HepG2 (cell line): ENCODE results near the gene ARID5B. TPM values are rescaled to one million over a fixed set of nuclear protein-coding genes. Genes with fewer than 3 reads are reported as not detected.

ENCODE experiments used
- BRCA1 ChIP-seq: sonication (generic); formaldehyde crosslinking; IDR thresholded peaks from 2 replicates; pipeline ENCODE4 v1.4.0; 2020; ENCODE audit warnings: missing genetic modification reagents
- HOMEZ ChIP-seq: IDR thresholded peaks from 2 replicates; pipeline ENCODE4 v1.6.1; 2016; ENCODE audit warnings: low read depth
- IRF2 ChIP-seq: IDR thresholded peaks from 2 replicates; pipeline ENCODE4 v1.6.1; 2018; ENCODE audit warnings: missing genetic modification reagents, missing compliant biosample characterization
- NCOR1 ChIP-seq: fragments of 200-600 bp; sonication (generic); IDR thresholded peaks from 2 replicates; pipeline ENCODE4 v1.7.0; 2017; ENCODE audit warnings: antibody characterized with exemption, low read length, borderline replicate concordance
- POGK ChIP-seq: sonication (generic); formaldehyde crosslinking; conservative IDR thresholded peaks from 2 replicates; pipeline ENCODE4 v1.8.0; 2022; ENCODE audit warnings: mild to moderate bottlenecking, moderate library complexity, missing genetic modification reagents
- RXRA ChIP-seq: sonication (generic); formaldehyde crosslinking; IDR thresholded peaks from 2 replicates; pipeline ENCODE4 v1.5.1; 2020; ENCODE audit warnings: missing genetic modification reagents
- SIX1 ChIP-seq: sonication (generic); formaldehyde crosslinking; IDR thresholded peaks from 2 replicates; pipeline ENCODE4 v1.4.0; 2020; ENCODE audit warnings: missing genetic modification reagents, borderline replicate concordance
- XRCC5 ChIP-seq: fragments of 200-400 bp; formaldehyde crosslinking; optimal IDR thresholded peaks from 2 replicates; pipeline ENCODE3; 2017; ENCODE audit warnings: mild to moderate bottlenecking, low read length
- ZBTB38 ChIP-seq: sonication (generic); formaldehyde crosslinking; IDR thresholded peaks from 2 replicates; pipeline ENCODE4 v1.5.1; 2020; ENCODE audit warnings: mild to moderate bottlenecking, missing genetic modification reagents
- ZC3H4 ChIP-seq: sonication (generic); formaldehyde crosslinking; IDR thresholded peaks from 2 replicates; pipeline ENCODE4 v1.4.0; 2020; ENCODE audit warnings: missing genetic modification reagents, borderline replicate concordance
- ZNF350 ChIP-seq: sonication (generic); formaldehyde crosslinking; IDR thresholded peaks from 2 replicates; pipeline ENCODE4 v1.4.0; 2020; ENCODE audit warnings: mild to moderate bottlenecking, low read depth, missing genetic modification reagents, borderline replicate concordance
- ZNF550 ChIP-seq: sonication (generic); formaldehyde crosslinking; IDR thresholded peaks from 2 replicates; pipeline ENCODE4 v1.4.0; 2020; ENCODE audit warnings: mild to moderate bottlenecking, missing genetic modification reagents, borderline replicate concordance
- ZNF660 ChIP-seq: sonication (generic); formaldehyde crosslinking; IDR thresholded peaks from 2 replicates; pipeline ENCODE4 v1.5.1; 2020; ENCODE audit warnings: mild to moderate bottlenecking, low read depth, missing genetic modification reagents, borderline replicate concordance
- ZNF766 ChIP-seq: sonication (generic); formaldehyde crosslinking; IDR thresholded peaks from 2 replicates; pipeline ENCODE4 v1.5.0; 2020; ENCODE audit warnings: missing genetic modification reagents, borderline replicate concordance
- ZNF891 ChIP-seq: sonication (generic); formaldehyde crosslinking; IDR thresholded peaks from 2 replicates; pipeline ENCODE4 v1.5.0; 2020; ENCODE audit warnings: mild to moderate bottlenecking, missing genetic modification reagents
- polyA plus RNA-seq, 8 experiments: library from polyadenylated mRNA; depleted of rRNA in 3 of 8; stranded (reverse) in 7 of 8; unstranded in 1 of 8; fragments of >200 nt; fragmentation: Illumina TruSeq in 4 of 8; extraction: Trizol in 4 of 8; gene quantifications; 2 replicates each; pipeline versions ENCODE4 v1.2.1 to v1.2.3, GENCODE V29; 2011 to 2016; ENCODE audit warnings: low read depth in 4 of 8, missing spikeins in 1 of 8, mixed read lengths in 1 of 8; ENCODE audit not compliant: insufficient read depth in 1 of 8
- total RNA-seq, 5 experiments: library from RNA; depleted of rRNA; stranded (reverse); fragments of >200 nt; fragmentation: Illumina TruSeq; extraction: Trizol; gene quantifications; 2 replicates each; pipeline ENCODE4 v1.2.3, GENCODE V29; 2016; ENCODE audit warnings: low read depth in 1 of 5
- TF ChIP-seq, protein P1 (sequence below), 2 experiments: sonication (generic) in 1 of 2; formaldehyde crosslinking in 1 of 2; IDR thresholded peaks; 2 replicates each; pipeline versions ENCODE4 v1.4.0 to v1.6.1; 2016 to 2020; ENCODE audit warnings: borderline replicate concordance in 1 of 2, low read depth in 1 of 2, mild to moderate bottlenecking in 1 of 2, missing genetic modification reagents in 1 of 2
- TF ChIP-seq, protein P2 (sequence below): IDR thresholded peaks from 2 replicates; pipeline ENCODE4 v1.6.1; 2016; ENCODE audit warnings: missing genetic modification reagents, missing compliant biosample characterization
- TF ChIP-seq, protein P3 (sequence below): sonication (generic); formaldehyde crosslinking; IDR thresholded peaks from 2 replicates; pipeline ENCODE4 v1.5.1; 2020; ENCODE audit warnings: missing genetic modification reagents, mild to moderate bottlenecking, borderline replicate concordance

Gene ARID5B
- total and polyA plus RNA-seq, 2 of the 13 experiments (the other 11 are each of a cell fraction or from before 2014, with no cell fraction given): 6.2 to 21.1 TPM

DNA sequence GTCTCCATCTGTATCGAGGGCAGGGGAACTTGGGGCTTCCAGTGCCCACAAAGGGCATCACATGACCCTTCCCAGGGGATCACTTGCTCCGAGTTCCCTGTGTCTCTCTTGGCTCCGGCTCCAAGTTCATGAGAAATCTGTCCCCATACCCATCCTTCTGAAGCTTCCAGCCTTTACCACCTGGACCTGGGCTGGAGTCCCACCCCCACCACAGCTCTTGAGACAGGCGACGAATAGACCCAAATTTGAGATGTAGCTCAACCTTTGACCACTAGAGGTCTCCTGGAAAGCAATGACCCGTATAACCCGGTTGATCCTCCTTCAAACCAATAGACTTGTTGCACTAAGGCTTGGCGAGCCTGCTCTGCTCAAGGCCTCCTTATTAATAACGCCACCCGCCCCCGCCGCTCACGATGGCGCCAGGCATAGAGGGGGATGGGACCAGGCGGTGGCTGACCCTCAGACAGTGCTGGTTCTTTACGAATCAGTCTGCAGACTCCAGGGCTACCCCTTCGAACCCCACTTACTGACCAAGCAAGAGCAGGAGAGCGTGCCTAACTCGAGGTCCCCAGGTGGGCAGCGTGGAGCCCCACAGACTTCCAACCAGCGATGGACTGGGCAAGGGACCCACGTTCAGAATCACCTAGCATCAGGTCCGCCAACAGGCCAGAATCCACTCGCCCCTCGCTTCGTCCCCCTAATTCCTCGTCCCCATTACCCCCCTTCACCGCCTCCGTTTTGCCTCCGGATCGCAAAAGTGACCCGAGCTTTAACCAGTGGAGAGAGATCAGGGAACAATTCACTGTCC lies 4.4 kb upstream of the ARID5B start (continued):
- TF ChIP-seq ZNF766 (CRISPR knock-in tag) (no peak), ZC3H4 (CRISPR knock-in tag) (no peak), NCOR1 (no peak), ZNF350 (CRISPR knock-in tag) (peak; percentile 22; the same call in 1 of the 2 replicates), ZNF660 (no peak), HOMEZ (CRISPR knock-in tag) (0 out of 2 replicates have a peak, but pooled peaks have one; percentile 23), ZBTB38 (CRISPR knock-in tag) (peak; percentile 31; the same call in 1 of the 2 replicates), ZNF891 (CRISPR knock-in tag) (peak; percentile 21; the same call in 1 of the 2 replicates), IRF2 (0 out of 2 replicates have a peak, but pooled peaks have one; percentile 22), SIX1 (CRISPR knock-in tag) (no peak), ZNF550 (CRISPR knock-in tag) (no peak), POGK (CRISPR knock-in tag) (0 out of 2 replicates have a peak, but pooled peaks have one; percentile 64), XRCC5 (peak; percentile 54), RXRA (CRISPR knock-in tag) (peak; percentile 23; the same call in 1 of the 2 replicates), BRCA1 (CRISPR knock-in tag) (no peak)
- TF ChIP-seq, protein P1, sequence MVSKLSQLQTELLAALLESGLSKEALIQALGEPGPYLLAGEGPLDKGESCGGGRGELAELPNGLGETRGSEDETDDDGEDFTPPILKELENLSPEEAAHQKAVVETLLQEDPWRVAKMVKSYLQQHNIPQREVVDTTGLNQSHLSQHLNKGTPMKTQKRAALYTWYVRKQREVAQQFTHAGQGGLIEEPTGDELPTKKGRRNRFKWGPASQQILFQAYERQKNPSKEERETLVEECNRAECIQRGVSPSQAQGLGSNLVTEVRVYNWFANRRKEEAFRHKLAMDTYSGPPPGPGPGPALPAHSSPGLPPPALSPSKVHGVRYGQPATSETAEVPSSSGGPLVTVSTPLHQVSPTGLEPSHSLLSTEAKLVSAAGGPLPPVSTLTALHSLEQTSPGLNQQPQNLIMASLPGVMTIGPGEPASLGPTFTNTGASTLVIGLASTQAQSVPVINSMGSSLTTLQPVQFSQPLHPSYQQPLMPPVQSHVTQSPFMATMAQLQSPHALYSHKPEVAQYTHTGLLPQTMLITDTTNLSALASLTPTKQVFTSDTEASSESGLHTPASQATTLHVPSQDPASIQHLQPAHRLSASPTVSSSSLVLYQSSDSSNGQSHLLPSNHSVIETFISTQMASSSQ (IDR thresholded peaks at IDR 0.05; ENCODE audit: low read depth): no peak
- TF ChIP-seq, protein P1 (CRISPR knock-in tag; IDR thresholded peaks at IDR 0.05; ENCODE audit: borderline replicate concordance): no peak
- TF ChIP-seq, protein P2, sequence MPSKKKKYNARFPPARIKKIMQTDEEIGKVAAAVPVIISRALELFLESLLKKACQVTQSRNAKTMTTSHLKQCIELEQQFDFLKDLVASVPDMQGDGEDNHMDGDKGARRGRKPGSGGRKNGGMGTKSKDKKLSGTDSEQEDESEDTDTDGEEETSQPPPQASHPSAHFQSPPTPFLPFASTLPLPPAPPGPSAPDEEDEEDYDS (CRISPR knock-in tag): no peak
- TF ChIP-seq, protein P3, sequence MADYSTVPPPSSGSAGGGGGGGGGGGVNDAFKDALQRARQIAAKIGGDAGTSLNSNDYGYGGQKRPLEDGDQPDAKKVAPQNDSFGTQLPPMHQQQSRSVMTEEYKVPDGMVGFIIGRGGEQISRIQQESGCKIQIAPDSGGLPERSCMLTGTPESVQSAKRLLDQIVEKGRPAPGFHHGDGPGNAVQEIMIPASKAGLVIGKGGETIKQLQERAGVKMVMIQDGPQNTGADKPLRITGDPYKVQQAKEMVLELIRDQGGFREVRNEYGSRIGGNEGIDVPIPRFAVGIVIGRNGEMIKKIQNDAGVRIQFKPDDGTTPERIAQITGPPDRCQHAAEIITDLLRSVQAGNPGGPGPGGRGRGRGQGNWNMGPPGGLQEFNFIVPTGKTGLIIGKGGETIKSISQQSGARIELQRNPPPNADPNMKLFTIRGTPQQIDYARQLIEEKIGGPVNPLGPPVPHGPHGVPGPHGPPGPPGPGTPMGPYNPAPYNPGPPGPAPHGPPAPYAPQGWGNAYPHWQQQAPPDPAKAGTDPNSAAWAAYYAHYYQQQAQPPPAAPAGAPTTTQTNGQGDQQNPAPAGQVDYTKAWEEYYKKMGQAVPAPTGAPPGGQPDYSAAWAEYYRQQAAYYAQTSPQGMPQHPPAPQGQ (CRISPR knock-in tag): no peak
